H54 (cell line): Measurements from ENCODE around the gene ARHGEF3.

Experiments
- DNase-seq: peaks from one replicate; pipeline ENCODE4 v3.0.0; 2011; ENCODE audit warnings: low spot score, mixed read lengths; ENCODE audit not compliant: insufficient read length
- FAIRE-seq: peaks from 3 replicates; lab custom pipeline; 2011; peaks lifted over from hg19 to GRCh38; lab: Jason Lieb, UNC
- POLR2A ChIP-seq: IDR thresholded peaks from 2 replicates; pipeline ENCODE4 v1.6.1; 2011; ENCODE audit warnings: low read depth, mild to moderate bottlenecking, low read length

Gene ARHGEF3

GRCh38 chr3:56795829-56796185 is 5.9 kb downstream of the ARHGEF3 start:
- no peak for TF ChIP-seq POLR2A
- FAIRE-seq (no peak), DNase-seq (no peak)

DNA sequence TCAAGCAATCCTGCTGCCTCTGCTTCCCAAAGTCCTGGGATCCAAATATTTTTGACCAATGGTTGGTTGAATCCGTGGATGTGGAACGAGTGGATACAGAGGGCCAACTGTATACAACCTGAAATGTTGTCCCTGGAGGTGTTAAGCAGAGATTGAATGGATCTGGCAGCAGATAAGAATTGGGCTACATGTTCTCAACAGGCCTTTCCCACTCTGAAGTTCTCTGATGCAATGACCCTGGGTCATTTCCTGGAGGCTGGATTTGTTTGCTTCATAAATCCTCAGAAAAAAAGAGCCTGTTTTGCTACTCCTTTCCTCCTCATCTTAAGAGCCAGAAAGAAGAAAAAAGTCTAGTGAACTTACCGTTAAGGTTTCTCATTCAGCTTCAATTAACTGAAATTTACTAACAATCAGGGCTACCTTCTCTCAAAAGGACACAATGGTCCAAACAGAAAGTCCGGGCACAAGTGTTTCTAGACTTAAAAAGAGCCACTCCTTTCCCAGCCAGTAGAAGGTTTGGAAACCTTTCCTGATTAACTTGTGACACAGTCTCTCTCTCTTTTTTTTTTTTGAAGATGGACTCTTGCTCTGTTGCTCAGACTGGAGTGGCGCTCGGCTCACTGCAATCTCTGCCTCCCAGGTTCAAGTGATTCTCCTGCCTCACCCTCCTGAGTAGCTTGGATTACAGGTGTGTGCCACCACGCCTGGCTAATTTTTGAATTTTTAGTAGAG is 6.5 kb downstream of the ARHGEF3 start:
- FAIRE-seq (no peak), DNase-seq (no peak)
- no peak for TF ChIP-seq POLR2A

- DNase-seq (no peak), FAIRE-seq (no peak)
- TF ChIP-seq POLR2A: no peak
These were observed 9.6 kb downstream of the ARHGEF3 start for GRCh38 chr3:56792193-56792592.

DNA sequence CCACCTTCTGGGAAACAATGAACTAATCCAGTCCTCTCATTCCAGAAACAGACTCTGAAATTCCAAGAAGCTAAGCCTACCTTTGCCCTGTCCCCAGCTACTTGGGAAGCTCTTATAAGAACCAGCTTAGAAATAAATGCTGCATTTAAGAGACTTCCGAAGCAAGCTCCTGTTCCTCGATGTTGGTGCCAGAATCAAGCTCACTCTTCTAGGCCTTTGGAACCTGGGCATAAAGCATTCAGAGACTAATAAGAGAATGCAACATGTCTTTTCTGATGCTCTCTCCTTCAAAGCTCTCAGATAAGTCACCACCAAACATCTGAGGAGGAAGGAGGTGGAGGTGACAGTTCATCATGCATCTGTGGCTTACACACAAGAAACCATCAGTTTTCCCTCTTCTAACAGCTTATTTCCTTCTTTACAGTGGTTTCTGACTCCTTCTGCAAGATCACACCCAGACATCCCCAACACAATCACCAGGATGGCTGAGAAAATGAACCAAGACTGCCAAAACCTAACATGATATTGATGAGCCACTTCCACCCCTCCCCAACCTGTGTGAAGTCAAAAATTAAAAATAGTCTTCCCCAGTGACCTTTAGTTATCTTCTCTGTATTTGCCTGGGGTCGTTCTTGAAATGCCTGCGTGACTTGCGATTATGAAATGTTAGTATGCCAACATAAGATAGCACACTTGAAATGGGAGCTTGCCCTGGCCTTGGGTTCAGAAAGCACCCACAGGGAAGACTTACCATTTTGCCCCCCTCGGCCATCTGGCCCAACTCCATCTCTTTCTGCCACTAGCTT is 11.5 kb downstream of the ARHGEF3 start:
- DNase-seq: no peak
- TF ChIP-seq POLR2A: no peak
- FAIRE-seq: no peak

GRCh38 chr3:56789076-56789475 is 12.7 kb downstream of the ARHGEF3 start:
- TF ChIP-seq POLR2A: no peak
- DNase-seq (no peak), FAIRE-seq (no peak)

- FAIRE-seq (no peak), DNase-seq (no peak)
- no peak for TF ChIP-seq POLR2A
These were observed 13.2 kb downstream of the ARHGEF3 start for GRCh38 chr3:56788521-56788920.

- no peak for TF ChIP-seq POLR2A
- DNase-seq (no peak), FAIRE-seq (no peak)
These were observed 13.9 kb downstream of the ARHGEF3 start for GRCh38 chr3:56787784-56788256.

DNA sequence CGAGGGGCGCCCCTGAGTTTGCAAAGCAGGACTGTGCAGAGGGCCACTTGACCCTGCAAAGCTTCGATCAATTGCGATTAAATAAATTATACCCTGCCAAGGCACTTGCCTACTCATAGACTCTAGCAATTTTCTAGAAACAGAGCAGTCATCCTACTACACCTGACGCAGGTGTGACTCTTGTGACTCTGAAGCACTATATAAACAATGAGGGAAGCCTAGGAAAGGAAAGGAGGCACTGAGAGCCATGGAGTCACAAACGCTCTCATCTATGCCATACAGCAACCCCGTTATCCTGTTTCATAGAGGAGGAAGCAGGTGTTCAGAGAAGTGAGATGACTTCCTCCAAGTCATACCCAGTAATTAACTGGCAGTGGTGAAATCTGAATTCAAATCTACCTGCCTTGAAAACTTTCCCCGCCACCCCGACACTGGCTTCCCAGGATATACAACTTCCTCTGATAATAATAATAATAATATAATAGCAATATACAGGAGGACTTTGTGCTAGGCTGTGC is 14.4 kb downstream of the ARHGEF3 start:
- no peak for TF ChIP-seq POLR2A
- DNase-seq (no peak), FAIRE-seq (no peak)

GRCh38 chr3:56785499-56785898 is 16.2 kb downstream of the ARHGEF3 start:
- DNase-seq (no peak), FAIRE-seq (no peak)
- TF ChIP-seq POLR2A: no peak

DNA sequence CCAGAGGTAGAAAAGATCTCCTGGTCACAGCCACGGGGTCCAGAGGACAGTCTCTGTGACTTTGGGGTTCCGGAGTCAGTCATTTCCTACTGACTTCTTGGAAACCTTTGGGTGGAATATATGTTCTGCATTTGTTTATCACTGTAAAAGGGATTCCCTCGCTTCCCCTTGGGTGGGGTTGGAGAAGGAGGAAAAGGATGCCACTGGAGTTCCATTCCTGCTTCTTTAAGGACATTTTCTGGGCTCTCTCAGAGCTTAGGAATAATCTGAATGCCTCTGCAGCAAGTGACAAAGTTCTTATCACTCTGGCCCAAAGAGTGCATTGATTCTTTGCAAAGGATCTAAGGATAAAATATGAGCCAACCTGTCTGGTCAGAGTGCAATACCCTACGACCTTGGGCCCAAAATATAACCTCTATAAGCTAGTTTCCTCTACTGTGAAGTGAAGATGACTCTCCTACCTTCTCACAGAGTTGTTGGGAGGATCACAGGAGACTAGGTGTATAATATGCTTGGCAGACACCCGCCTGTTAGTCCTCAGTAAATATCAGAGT is 17.2 kb downstream of the ARHGEF3 start:
- TF ChIP-seq POLR2A: no peak
- FAIRE-seq (no peak), DNase-seq (no peak)

- FAIRE-seq (no peak), DNase-seq (no peak)
- no peak for TF ChIP-seq POLR2A
These were observed 17.9 kb downstream of the ARHGEF3 start for GRCh38 chr3:56783644-56784447.

DNA sequence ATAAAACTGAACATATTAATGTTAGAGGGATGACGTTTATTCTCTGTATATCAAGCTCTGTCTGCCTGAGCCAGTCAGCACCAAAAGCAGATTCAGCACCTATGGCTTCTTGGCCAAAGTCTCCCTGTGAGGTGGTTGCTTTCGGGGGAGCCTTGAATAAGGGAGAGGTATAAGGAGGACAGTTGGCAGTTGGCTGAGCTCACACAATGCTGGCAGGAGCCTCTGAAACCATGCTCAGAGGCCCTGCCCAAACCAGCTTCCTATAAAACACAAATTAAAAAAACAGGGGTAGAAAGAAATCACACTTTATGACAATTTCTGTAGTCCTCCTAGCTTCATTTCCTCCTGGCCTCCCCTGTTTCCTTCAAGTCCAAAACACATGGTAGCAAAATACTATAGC is 18.8 kb downstream of the ARHGEF3 start:
- TF ChIP-seq POLR2A: no peak
- FAIRE-seq (no peak), DNase-seq (no peak)

DNA sequence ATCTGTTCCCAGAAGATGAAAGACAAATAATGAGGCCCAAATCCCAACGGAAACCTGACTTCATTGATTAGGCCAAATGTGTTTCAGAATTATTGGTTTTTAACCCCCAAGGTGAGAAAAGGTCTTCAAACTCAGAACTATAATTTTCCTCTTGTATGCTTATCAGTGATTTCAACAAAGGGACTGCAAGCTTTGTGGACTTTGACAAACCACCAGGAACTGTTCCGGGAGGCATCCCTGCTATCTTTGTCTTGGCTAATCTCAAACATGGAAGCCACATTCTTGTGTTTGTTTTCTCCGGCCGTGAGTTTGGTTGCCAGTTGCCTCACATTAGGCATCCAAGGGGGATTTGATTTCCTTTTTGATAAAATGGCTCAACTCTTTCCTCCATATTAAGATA is 19.5 kb downstream of the ARHGEF3 start:
- no peak for TF ChIP-seq POLR2A
- no peak for DNase-seq
- FAIRE-seq: no peak
